ENCODE measurements around the gene CYS1. TPM values are rescaled to one million over a fixed set of nuclear protein-coding genes. Genes with fewer than 3 reads are reported as not detected.
A peak's percentile ranks its signal among the peaks of the same experiment; 100 is the strongest.

The CYS1 gene
- total and polyA plus RNA-seq, 2 of the 13 experiments (the other 11 are each of a cell fraction or from before 2014, with no cell fraction given): 0.04 TPM; not detected in 1

- TF ChIP-seq SNAPC4 (CRISPR knock-in tag; IDR thresholded peaks at IDR 0.05) (no peak), FOXA1 (IDR thresholded peaks at IDR 0.05) (no peak), FOXA1 (CRISPR knock-in tag; IDR thresholded peaks at IDR 0.05) (no peak), ZNF772 (CRISPR knock-in tag; IDR thresholded peaks at IDR 0.05) (0 out of 2 replicates have a peak, but pooled peaks have one; percentile 12), ZNF180 (CRISPR knock-in tag; IDR thresholded peaks at IDR 0.05; ENCODE audit: borderline replicate concordance, low read depth) (no peak), ZBED4 (CRISPR knock-in tag; IDR thresholded peaks at IDR 0.05; ENCODE audit: borderline replicate concordance) (no peak), ZNF441 (CRISPR knock-in tag; IDR thresholded peaks at IDR 0.05; ENCODE audit: borderline replicate concordance) (peak; percentile 63; the same call in 1 of the 2 replicates), ZNF839 (CRISPR knock-in tag; IDR thresholded peaks at IDR 0.05; ENCODE audit: borderline replicate concordance) (0 out of 2 replicates have a peak, but pooled peaks have one; percentile 49), ZNF563 (CRISPR knock-in tag; IDR thresholded peaks at IDR 0.05) (no peak; the same call in 1 of the 2 replicates), SPEN (CRISPR knock-in tag; IDR thresholded peaks at IDR 0.05; ENCODE audit: low read depth) (peak; percentile 73; the same call in 1 of the 2 replicates), ZNF569 (CRISPR knock-in tag; IDR thresholded peaks at IDR 0.05; ENCODE audit: borderline replicate concordance) (no peak), GLI4 (CRISPR knock-in tag; IDR thresholded peaks at IDR 0.05; ENCODE audit: borderline replicate concordance) (no peak), RELA (CRISPR knock-in tag; IDR thresholded peaks at IDR 0.05) (no peak), ZNF343 (CRISPR knock-in tag; IDR thresholded peaks at IDR 0.05) (no peak), SRF (IDR thresholded peaks at IDR 0.05; ENCODE audit: low read depth, low read length) (no peak), ZNF775 (CRISPR knock-in tag; IDR thresholded peaks at IDR 0.05; ENCODE audit: borderline replicate concordance) (no peak), ZNF576 (CRISPR knock-in tag; IDR thresholded peaks at IDR 0.05) (no peak), TFAP4 (IDR thresholded peaks at IDR 0.05; ENCODE audit: borderline replicate concordance, low read depth) (no peak), ARNT (IDR thresholded peaks at IDR 0.05) (no peak), SIN3A (IDR thresholded peaks at IDR 0.05; ENCODE audit: borderline replicate concordance, low read depth, low read length) (no peak)
Observed at GRCh38 chr2:10043906-10044601, 36.2 kb downstream of the CYS1 start (continued).

All from HepG2 (cell line).